Loucy (cell line): Measurements from ENCODE around the gene ARHGEF17.

Experiments
- EZH2phosphoT487 ChIP-seq: fragments of 200-600 bp; IDR thresholded peaks from 2 replicates; pipeline ENCODE4 v1.6.1; 2018; ENCODE audit warnings: antibody characterized with exemption, mild to moderate bottlenecking, moderate library complexity, borderline replicate concordance
- TF ChIP-seq, protein P1 (sequence below): fragments of 200-600 bp; sonication (generic); conservative IDR thresholded peaks from 2 replicates; pipeline ENCODE4 v1.5.1; 2014; ENCODE audit warnings: mild to moderate bottlenecking, antibody characterized with exemption, low read length

DNA sequence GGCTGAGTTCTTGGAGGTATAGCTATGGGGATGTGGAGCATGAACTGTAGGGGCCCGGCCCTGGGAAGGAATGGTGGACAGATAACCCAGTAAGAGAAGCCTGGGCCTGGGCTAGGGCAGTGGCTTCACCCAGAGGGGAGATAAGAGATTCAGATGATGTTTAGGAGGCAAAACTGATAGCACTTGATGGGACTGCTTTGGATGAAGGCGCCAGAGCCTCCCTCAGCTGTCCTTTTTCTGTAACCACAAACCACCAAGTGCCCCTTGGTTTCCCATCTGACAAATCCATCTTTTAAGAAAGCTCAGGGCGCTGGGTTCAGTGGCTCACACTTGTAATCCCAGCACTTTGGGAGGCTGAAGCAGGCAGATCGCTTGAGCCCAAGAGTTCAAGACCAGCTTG is 91.6 kb downstream of the ARHGEF17 start:
- TF ChIP-seq, protein P1, sequence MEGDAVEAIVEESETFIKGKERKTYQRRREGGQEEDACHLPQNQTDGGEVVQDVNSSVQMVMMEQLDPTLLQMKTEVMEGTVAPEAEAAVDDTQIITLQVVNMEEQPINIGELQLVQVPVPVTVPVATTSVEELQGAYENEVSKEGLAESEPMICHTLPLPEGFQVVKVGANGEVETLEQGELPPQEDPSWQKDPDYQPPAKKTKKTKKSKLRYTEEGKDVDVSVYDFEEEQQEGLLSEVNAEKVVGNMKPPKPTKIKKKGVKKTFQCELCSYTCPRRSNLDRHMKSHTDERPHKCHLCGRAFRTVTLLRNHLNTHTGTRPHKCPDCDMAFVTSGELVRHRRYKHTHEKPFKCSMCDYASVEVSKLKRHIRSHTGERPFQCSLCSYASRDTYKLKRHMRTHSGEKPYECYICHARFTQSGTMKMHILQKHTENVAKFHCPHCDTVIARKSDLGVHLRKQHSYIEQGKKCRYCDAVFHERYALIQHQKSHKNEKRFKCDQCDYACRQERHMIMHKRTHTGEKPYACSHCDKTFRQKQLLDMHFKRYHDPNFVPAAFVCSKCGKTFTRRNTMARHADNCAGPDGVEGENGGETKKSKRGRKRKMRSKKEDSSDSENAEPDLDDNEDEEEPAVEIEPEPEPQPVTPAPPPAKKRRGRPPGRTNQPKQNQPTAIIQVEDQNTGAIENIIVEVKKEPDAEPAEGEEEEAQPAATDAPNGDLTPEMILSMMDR = no peak
- no peak for TF ChIP-seq EZH2phosphoT487
